ENCODE measurements around the gene SLC24A3. TPM values are rescaled to one million over a fixed set of nuclear protein-coding genes. Genes with fewer than 3 reads are reported as not detected.

The SLC24A3 gene
- total and polyA plus RNA-seq, 11 donors = 0.26 to 3.9 (median 0.77) TPM

DNA sequence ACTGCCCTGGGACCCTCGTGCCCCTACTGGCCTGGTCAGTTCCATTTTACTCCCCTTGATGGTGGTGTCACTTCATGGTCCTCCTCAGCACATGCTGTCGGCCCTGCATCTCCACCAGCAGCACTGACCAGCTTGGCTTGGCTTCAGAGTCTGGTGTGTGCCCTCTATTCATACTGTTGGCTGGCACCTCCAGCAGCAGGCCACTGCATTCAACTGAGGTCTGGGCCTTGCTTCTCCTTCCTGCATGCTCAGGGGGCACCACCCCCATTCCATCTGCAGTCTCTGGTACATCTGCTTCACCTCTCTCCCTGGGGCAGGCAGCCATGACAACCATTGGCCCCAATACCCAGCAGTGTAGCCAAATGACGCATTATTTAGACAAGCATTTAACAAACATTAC lies 155.9 kb downstream of the SLC24A3 start:
- TF ChIP-seq POLR2A (IDR thresholded peaks at IDR 0.05) = no peak
- TF ChIP-seq, protein P1, sequence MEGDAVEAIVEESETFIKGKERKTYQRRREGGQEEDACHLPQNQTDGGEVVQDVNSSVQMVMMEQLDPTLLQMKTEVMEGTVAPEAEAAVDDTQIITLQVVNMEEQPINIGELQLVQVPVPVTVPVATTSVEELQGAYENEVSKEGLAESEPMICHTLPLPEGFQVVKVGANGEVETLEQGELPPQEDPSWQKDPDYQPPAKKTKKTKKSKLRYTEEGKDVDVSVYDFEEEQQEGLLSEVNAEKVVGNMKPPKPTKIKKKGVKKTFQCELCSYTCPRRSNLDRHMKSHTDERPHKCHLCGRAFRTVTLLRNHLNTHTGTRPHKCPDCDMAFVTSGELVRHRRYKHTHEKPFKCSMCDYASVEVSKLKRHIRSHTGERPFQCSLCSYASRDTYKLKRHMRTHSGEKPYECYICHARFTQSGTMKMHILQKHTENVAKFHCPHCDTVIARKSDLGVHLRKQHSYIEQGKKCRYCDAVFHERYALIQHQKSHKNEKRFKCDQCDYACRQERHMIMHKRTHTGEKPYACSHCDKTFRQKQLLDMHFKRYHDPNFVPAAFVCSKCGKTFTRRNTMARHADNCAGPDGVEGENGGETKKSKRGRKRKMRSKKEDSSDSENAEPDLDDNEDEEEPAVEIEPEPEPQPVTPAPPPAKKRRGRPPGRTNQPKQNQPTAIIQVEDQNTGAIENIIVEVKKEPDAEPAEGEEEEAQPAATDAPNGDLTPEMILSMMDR (IDR thresholded peaks at IDR 0.05) = no peak
- H3K36me3 ChIP-seq = no peaks in the 10 kb centered on the region
- ATAC-seq (no peak), DNase-seq (no peak)
- H3K9me3 ChIP-seq = no peaks in the 10 kb centered on the region
- no peak overlapping the region for H3K27ac ChIP-seq
- no peak overlapping the region for H3K4me3 ChIP-seq
- no peaks in the 10 kb centered on the region for H3K4me1 ChIP-seq
- no peaks in the 10 kb centered on the region for H3K27me3 ChIP-seq
- intact Hi-C loops (cut with DNase I) = loop anchor here in 1 of 10 donors (10.0 kb wide), 1 partner anchor 296 kb away; no protein-coding TSS in a partner anchor
- WGBS, 4 donors = 74 to 76% (median 75%) methylated on average over 3 of the region's 3 CpGs

DNA sequence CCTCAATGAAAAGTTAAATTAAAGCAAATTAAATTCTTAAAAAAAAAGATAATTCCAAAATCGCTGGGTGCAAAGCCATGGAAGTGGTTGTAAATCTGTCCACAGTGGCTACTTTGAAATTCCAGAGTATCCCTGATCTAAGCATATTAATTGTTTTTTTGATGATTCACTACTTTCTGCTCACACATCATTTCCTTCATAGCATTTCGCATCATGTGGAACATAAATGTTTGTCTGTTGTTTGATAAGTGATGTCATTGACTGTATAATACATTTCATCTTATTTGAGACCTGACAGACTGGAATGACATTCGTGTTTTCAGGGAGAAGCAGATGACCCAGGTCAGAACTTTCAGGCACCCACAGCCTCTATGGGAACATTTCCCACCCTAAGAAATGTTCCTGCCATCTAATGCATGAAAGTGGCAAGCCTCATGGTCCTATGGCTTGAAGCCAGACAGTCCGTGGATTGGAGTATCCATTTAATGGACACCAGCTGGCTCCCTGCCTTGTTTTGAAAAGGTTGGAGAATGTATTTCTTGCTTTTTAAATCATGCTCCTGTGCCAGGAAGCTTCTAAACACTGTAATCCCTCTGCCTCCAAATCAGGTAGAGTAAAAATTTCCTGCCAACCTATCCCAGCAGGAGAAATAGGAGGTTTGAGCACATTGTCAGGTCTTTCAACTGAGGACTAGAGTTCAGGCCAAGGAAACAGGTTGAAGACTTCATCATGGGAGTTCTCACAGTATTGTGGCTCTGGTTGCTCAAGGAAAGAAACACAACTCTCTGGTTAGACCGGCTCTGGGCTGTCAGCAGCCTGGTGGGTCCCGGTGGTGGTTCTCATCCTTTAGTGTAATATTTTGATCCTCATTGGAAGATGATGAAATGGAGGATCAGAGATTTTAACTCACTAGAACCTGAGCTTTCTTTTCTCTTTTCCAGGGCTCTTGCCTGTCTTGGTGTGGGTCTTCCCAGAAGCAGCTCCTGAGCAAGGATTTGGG lies 157.9 kb downstream of the SLC24A3 start:
- intact Hi-C loops (cut with DNase I) = loop anchor here in 3 of 10 donors (10.0 kb wide), 3 partner anchors 96 to 214 kb away; no protein-coding TSS in a partner anchor
- ATAC-seq = no peak
- no peak for TF ChIP-seq POLR2A (IDR thresholded peaks at IDR 0.05)
- TF ChIP-seq, protein P1 (IDR thresholded peaks at IDR 0.05) = no peak

DNA sequence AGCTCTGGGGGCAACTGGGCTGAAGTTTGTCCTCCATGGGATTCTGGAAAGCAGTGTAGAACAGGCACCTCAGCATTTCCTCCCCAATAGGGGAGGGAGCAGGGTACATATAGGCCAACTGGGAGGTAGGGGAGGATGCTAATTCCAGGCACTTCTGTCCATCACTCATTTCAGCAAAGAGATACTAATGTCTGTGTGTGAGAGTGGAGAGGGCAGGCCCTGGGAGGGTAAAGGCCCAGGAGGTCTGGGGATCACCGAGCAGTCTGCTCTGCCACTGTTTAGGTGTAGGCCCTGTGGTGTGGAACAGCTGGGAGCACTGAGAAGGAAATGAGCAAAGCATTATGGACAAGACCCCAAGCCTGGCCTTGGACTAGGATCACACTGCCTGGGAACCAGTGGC lies 158.7 kb downstream of the SLC24A3 start:
- ATAC-seq = no peak
- no peak overlapping the region for H3K27ac ChIP-seq
- no peak for TF ChIP-seq POLR2A (IDR thresholded peaks at IDR 0.05)
- H3K27me3 ChIP-seq = no peaks in the 10 kb centered on the region
- intact Hi-C loops (cut with DNase I) = loop anchor here in 3 of 10 donors (10.0 kb wide), 3 partner anchors 96 to 214 kb away; no protein-coding TSS in a partner anchor
- no peaks in the 10 kb centered on the region for H3K36me3 ChIP-seq
- no peak for DNase-seq
- no peak overlapping the region for H3K4me3 ChIP-seq
- H3K9me3 ChIP-seq = no peaks in the 10 kb centered on the region
- peaks cover 0 to 8% (median 0%) of the 10 kb centered on the region in 12 donors for H3K4me1 ChIP-seq
- WGBS, 4 donors = 75 to 88% (median 81%) methylated on average over 1 of the region's 1 CpG

More for the DNA sequence above, 157.9 kb downstream of the SLC24A3 start:
- Histone ChIP-seq H3K9me3 (no peaks in the 10 kb centered on the region), H3K27me3 (no peaks in the 10 kb centered on the region), H3K4me3 (no peak overlapping the region), H3K36me3 (no peaks in the 10 kb centered on the region), H3K27ac (no peak overlapping the region), H3K4me1 (peaks cover 0 to under 1% (median 0%) of the 10 kb centered on the region in 12 donors)
- DNase-seq = no peak
- 60 to 87% (median 77%) methylated on average over 6 of the region's 6 CpGs for WGBS, 4 donors

DNA sequence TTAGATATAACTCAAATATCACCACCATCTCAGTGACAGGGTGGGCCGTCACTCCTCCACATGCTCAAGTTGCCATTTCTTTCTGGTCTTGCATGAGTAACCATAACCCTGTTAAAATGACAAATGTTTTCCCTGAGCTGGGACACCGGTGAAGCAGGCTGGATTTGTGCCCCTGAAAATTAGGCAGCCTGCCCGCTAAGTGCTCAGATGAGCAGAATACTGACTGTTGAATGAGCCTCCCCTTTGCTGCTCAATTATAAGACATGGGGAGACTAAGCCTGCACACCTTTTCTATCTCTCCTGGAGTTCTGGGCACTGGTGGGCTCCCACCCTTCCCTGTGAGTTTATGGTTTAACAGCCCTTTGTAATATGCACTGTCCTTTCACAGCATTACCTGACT lies 161.8 kb downstream of the SLC24A3 start:
- H3K9me3 ChIP-seq = no peaks in the 10 kb centered on the region
- H3K4me3 ChIP-seq = no peak overlapping the region
- 83 to 94% (median 87%) methylated on average over 3 of the region's 3 CpGs for WGBS, 4 donors
- H3K27me3 ChIP-seq = no peaks in the 10 kb centered on the region
- H3K4me1 ChIP-seq = peaks cover 0 to 9% (median 0%) of the 10 kb centered on the region in 12 donors
- no peak overlapping the region for H3K27ac ChIP-seq
- TF ChIP-seq POLR2A (IDR thresholded peaks at IDR 0.05) = no peak
- TF ChIP-seq, protein P1 (IDR thresholded peaks at IDR 0.05) = no peak
- no peak for DNase-seq
- H3K36me3 ChIP-seq = no peaks in the 10 kb centered on the region
- no peak for ATAC-seq
- intact Hi-C loops (cut with DNase I) = loop anchor here in 3 of 10 donors (10.0 kb wide), 3 partner anchors 99 to 211 kb away; no protein-coding TSS in a partner anchor

Data from heart left ventricle (tissue), 16 donors.